HEK293 (cell line): ENCODE data around the gene SYNGR3.

Experiments used
- KLF1 ChIP-seq: fragments of 450-650 bp; formaldehyde crosslinking; IDR thresholded peaks from 2 replicates; pipeline ENCODE4 v1.5.1; 2016; ENCODE audit warnings: missing biosample characterization, missing genetic modification characterization
- KLF16 ChIP-seq: fragments of 450-650 bp; formaldehyde crosslinking; IDR thresholded peaks from 2 replicates; pipeline ENCODE4 v1.5.1; 2017; ENCODE audit warnings: missing biosample characterization, missing genetic modification characterization
- SALL2 ChIP-seq: fragments of 450-650 bp; formaldehyde crosslinking; IDR thresholded peaks from 2 replicates; pipeline ENCODE4 v1.5.0; 2017; ENCODE audit warnings: missing biosample characterization, mild to moderate bottlenecking, missing genetic modification characterization, borderline replicate concordance
- SP3 ChIP-seq: fragments of 450-650 bp; formaldehyde crosslinking; IDR thresholded peaks from 2 replicates; pipeline ENCODE4 v1.5.1; 2016; ENCODE audit warnings: missing biosample characterization, missing genetic modification characterization
- ZFP3 ChIP-seq: fragments of 450-650 bp; formaldehyde crosslinking; IDR thresholded peaks from 2 replicates; pipeline ENCODE4 v1.5.1; 2016; ENCODE audit warnings: low read depth, missing biosample characterization, missing genetic modification characterization
- ZNF239 ChIP-seq: fragments of 450-650 bp; formaldehyde crosslinking; IDR thresholded peaks from 2 replicates; pipeline ENCODE4 v1.5.1; 2016; ENCODE audit warnings: missing biosample characterization, missing genetic modification characterization
- ZNF24 ChIP-seq: fragments of 450-650 bp; formaldehyde crosslinking; IDR thresholded peaks from 2 replicates; pipeline ENCODE4 v1.5.1; 2016; ENCODE audit warnings: missing biosample characterization, missing genetic modification characterization
- ZNF548 ChIP-seq: fragments of 450-650 bp; formaldehyde crosslinking; IDR thresholded peaks from 2 replicates; pipeline ENCODE4 v1.5.1; 2016; ENCODE audit warnings: missing biosample characterization, missing genetic modification characterization
- ZSCAN16 ChIP-seq: fragments of 450-650 bp; formaldehyde crosslinking; IDR thresholded peaks from 2 replicates; pipeline ENCODE4 v1.5.1; 2016; ENCODE audit warnings: missing biosample characterization, missing genetic modification characterization
- TF ChIP-seq, protein P1 (sequence below): fragments of 450-650 bp; IDR thresholded peaks from 2 replicates; pipeline ENCODE4 v1.5.1; 2018; ENCODE audit warnings: missing biosample characterization, missing genetic modification characterization
- TF ChIP-seq, protein P2 (sequence below): fragments of 450-650 bp; formaldehyde crosslinking; IDR thresholded peaks from 2 replicates; pipeline ENCODE4 v1.5.1; 2016; ENCODE audit warnings: missing biosample characterization, missing genetic modification characterization
- TF ChIP-seq, protein P3 (sequence below): fragments of 450-650 bp; formaldehyde crosslinking; IDR thresholded peaks from 2 replicates; pipeline ENCODE4 v1.5.1; 2016; ENCODE audit warnings: missing biosample characterization, missing genetic modification characterization, borderline replicate concordance
- TF ChIP-seq, protein P4 (sequence below): fragments of 450-650 bp; formaldehyde crosslinking; IDR thresholded peaks from 2 replicates; pipeline ENCODE4 v1.5.1; 2016; ENCODE audit warnings: missing biosample characterization, missing genetic modification characterization, low read depth

DNA sequence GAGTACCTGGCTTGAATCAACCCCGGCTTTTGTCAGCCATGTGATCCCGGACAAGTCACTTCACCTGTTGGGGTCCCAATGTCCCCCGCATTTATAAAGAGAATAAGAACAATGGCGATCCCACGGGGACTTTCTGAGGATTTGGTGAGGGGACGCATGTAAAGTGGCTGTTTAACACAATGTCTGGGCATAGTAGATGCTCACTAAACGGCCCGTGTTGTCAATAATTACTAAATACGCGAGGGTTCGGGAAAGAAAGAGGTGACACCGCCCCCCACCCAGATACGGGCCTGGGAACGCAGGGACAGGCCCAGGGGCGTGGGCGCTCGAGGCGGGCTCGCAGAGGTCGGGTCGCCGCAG lies 1.8 kb downstream of the SYNGR3 start:
- TF ChIP-seq, protein P1, sequence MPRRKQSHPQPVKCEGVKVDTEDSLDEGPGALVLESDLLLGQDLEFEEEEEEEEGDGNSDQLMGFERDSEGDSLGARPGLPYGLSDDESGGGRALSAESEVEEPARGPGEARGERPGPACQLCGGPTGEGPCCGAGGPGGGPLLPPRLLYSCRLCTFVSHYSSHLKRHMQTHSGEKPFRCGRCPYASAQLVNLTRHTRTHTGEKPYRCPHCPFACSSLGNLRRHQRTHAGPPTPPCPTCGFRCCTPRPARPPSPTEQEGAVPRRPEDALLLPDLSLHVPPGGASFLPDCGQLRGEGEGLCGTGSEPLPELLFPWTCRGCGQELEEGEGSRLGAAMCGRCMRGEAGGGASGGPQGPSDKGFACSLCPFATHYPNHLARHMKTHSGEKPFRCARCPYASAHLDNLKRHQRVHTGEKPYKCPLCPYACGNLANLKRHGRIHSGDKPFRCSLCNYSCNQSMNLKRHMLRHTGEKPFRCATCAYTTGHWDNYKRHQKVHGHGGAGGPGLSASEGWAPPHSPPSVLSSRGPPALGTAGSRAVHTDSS (tag by site-specific recombination) = no peak
- TF ChIP-seq SP3 (tag by site-specific recombination) (no peak), ZSCAN16 (tag by site-specific recombination) (no peak), KLF1 (tag by site-specific recombination) (no peak), ZNF239 (tag by site-specific recombination) (no peak), ZNF548 (tag by site-specific recombination) (no peak), ZNF24 (tag by site-specific recombination) (no peak), KLF16 (tag by site-specific recombination) (no peak), SALL2 (tag by site-specific recombination) (no peak), ZFP3 (no peak)
- TF ChIP-seq, protein P2, sequence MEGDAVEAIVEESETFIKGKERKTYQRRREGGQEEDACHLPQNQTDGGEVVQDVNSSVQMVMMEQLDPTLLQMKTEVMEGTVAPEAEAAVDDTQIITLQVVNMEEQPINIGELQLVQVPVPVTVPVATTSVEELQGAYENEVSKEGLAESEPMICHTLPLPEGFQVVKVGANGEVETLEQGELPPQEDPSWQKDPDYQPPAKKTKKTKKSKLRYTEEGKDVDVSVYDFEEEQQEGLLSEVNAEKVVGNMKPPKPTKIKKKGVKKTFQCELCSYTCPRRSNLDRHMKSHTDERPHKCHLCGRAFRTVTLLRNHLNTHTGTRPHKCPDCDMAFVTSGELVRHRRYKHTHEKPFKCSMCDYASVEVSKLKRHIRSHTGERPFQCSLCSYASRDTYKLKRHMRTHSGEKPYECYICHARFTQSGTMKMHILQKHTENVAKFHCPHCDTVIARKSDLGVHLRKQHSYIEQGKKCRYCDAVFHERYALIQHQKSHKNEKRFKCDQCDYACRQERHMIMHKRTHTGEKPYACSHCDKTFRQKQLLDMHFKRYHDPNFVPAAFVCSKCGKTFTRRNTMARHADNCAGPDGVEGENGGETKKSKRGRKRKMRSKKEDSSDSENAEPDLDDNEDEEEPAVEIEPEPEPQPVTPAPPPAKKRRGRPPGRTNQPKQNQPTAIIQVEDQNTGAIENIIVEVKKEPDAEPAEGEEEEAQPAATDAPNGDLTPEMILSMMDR (tag by site-specific recombination) = no peak
- TF ChIP-seq, protein P3, sequence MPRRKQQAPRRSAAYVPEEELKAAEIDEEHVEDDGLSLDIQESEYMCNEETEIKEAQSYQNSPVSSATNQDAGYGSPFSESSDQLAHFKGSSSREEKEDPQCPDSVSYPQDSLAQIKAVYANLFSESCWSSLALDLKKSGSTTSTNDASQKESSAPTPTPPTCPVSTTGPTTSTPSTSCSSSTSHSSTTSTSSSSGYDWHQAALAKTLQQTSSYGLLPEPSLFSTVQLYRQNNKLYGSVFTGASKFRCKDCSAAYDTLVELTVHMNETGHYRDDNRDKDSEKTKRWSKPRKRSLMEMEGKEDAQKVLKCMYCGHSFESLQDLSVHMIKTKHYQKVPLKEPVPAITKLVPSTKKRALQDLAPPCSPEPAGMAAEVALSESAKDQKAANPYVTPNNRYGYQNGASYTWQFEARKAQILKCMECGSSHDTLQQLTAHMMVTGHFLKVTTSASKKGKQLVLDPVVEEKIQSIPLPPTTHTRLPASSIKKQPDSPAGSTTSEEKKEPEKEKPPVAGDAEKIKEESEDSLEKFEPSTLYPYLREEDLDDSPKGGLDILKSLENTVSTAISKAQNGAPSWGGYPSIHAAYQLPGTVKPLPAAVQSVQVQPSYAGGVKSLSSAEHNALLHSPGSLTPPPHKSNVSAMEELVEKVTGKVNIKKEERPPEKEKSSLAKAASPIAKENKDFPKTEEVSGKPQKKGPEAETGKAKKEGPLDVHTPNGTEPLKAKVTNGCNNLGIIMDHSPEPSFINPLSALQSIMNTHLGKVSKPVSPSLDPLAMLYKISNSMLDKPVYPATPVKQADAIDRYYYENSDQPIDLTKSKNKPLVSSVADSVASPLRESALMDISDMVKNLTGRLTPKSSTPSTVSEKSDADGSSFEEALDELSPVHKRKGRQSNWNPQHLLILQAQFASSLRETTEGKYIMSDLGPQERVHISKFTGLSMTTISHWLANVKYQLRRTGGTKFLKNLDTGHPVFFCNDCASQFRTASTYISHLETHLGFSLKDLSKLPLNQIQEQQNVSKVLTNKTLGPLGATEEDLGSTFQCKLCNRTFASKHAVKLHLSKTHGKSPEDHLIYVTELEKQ (tag by site-specific recombination) = no peak
- TF ChIP-seq, protein P4, sequence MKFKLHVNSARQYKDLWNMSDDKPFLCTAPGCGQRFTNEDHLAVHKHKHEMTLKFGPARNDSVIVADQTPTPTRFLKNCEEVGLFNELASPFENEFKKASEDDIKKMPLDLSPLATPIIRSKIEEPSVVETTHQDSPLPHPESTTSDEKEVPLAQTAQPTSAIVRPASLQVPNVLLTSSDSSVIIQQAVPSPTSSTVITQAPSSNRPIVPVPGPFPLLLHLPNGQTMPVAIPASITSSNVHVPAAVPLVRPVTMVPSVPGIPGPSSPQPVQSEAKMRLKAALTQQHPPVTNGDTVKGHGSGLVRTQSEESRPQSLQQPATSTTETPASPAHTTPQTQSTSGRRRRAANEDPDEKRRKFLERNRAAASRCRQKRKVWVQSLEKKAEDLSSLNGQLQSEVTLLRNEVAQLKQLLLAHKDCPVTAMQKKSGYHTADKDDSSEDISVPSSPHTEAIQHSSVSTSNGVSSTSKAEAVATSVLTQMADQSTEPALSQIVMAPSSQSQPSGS (tag by site-specific recombination) = no peak
